GM12878 (cell line): ENCODE results near the gene KIFBP. TPM values are rescaled to one million over a fixed set of nuclear protein-coding genes. Genes with fewer than 3 reads are reported as not detected.
A peak's percentile ranks its signal among the peaks of the same experiment; 100 is the strongest.

Experiments
- BHLHE40 ChIP-seq, 2 experiments: fragments of 450-650 bp in 1 of 2; IDR thresholded peaks; 2 replicates each; pipeline ENCODE4 v1.6.1; 2011 to 2017; ENCODE audit warnings: low read depth in 2 of 2, borderline replicate concordance in 1 of 2, improper control_type of control experiment in 1 of 2, low read length in 1 of 2, mild to moderate bottlenecking in 1 of 2
- CBX3 ChIP-seq: fragments of 200-600 bp; sonication (generic); IDR thresholded peaks from 2 replicates; pipeline ENCODE4 v1.6.1; 2016; ENCODE audit warnings: low read depth, borderline replicate concordance
- STAT3 ChIP-seq: IDR thresholded peaks from 2 replicates; pipeline ENCODE4 v1.6.1; 2011; ENCODE audit warnings: low read depth, low read length, improper control_type of control experiment
- polyA plus RNA-seq, 11 experiments: library from polyadenylated mRNA; depleted of rRNA in 4 of 11; unstranded in 6 of 11; stranded (reverse) in 5 of 11; fragments of >200 nt; fragmentation: Nextera tagmentation in 4 of 11; fragmentation: Illumina TruSeq in 1 of 11; extraction: Ambion mirVana in 4 of 11; extraction: Trizol in 1 of 11; gene quantifications; 1 replicate in 1 of 11; 2 replicates in 10 of 11; pipeline versions ENCODE4 v1.2.1 to v1.2.3, GENCODE V29; 2011 to 2016; ENCODE audit warnings: inconsistent platforms in 2 of 11, missing spikeins in 2 of 11, low read depth in 1 of 11
- total RNA-seq, 4 experiments: library from RNA; depleted of rRNA in 3 of 4; stranded (reverse); fragments of >200 nt in 3 of 4; fragmentation: Illumina TruSeq in 1 of 4; extraction: Trizol in 1 of 4; gene quantifications; 2 replicates each; pipeline versions ENCODE4 v1.2.1 to v1.2.3, GENCODE V29; 2013 to 2021
- TF ChIP-seq, protein P1 (sequence below): fragments of 450-650 bp; IDR thresholded peaks from 2 replicates; pipeline ENCODE4 v1.6.1; 2017; ENCODE audit warnings: mild to moderate bottlenecking, moderate library complexity
- TF ChIP-seq, protein P2 (sequence below): fragments of 450-650 bp; IDR thresholded peaks from 2 replicates; pipeline ENCODE4 v1.6.1; 2018; ENCODE audit warnings: borderline replicate concordance, mild to moderate bottlenecking; ENCODE audit not compliant: partially characterized antibody

KIFBP gene
- total and polyA plus RNA-seq, 10 of the 15 experiments (the other 5 are each of a cell fraction or from before 2014, with no cell fraction given), result 8.6 to 29.5 (median 18.7) TPM

DNA sequence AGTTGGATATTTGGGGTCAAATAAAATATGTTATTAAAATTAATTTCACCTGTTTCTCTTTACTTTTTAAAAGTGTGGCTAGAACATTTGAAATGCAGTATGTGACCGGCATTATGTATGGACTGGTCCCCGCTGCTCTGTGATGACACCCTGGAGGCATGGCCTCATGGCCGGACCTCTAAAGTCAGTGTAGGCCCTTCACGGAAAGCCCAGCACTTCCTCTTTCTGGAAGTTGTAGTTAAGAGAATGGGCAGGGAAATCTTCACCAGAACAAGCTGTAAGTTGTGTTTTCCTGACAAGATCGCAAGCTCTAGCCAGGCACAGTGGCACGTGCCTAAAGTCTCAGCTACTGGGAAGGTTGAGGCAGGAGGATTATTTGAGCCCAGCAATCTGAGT, 61.0 kb downstream of the KIFBP start (continued):
- TF ChIP-seq, protein P1, sequence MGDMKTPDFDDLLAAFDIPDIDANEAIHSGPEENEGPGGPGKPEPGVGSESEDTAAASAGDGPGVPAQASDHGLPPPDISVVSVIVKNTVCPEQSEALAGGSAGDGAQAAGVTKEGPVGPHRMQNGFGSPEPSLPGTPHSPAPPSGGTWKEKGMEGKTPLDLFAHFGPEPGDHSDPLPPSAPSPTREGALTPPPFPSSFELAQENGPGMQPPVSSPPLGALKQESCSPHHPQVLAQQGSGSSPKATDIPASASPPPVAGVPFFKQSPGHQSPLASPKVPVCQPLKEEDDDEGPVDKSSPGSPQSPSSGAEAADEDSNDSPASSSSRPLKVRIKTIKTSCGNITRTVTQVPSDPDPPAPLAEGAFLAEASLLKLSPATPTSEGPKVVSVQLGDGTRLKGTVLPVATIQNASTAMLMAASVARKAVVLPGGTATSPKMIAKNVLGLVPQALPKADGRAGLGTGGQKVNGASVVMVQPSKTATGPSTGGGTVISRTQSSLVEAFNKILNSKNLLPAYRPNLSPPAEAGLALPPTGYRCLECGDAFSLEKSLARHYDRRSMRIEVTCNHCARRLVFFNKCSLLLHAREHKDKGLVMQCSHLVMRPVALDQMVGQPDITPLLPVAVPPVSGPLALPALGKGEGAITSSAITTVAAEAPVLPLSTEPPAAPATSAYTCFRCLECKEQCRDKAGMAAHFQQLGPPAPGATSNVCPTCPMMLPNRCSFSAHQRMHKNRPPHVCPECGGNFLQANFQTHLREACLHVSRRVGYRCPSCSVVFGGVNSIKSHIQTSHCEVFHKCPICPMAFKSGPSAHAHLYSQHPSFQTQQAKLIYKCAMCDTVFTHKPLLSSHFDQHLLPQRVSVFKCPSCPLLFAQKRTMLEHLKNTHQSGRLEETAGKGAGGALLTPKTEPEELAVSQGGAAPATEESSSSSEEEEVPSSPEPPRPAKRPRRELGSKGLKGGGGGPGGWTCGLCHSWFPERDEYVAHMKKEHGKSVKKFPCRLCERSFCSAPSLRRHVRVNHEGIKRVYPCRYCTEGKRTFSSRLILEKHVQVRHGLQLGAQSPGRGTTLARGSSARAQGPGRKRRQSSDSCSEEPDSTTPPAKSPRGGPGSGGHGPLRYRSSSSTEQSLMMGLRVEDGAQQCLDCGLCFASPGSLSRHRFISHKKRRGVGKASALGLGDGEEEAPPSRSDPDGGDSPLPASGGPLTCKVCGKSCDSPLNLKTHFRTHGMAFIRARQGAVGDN, result 0 out of 2 replicates have a peak, but pooled peaks have one; percentile 7
- TF ChIP-seq, protein P2, sequence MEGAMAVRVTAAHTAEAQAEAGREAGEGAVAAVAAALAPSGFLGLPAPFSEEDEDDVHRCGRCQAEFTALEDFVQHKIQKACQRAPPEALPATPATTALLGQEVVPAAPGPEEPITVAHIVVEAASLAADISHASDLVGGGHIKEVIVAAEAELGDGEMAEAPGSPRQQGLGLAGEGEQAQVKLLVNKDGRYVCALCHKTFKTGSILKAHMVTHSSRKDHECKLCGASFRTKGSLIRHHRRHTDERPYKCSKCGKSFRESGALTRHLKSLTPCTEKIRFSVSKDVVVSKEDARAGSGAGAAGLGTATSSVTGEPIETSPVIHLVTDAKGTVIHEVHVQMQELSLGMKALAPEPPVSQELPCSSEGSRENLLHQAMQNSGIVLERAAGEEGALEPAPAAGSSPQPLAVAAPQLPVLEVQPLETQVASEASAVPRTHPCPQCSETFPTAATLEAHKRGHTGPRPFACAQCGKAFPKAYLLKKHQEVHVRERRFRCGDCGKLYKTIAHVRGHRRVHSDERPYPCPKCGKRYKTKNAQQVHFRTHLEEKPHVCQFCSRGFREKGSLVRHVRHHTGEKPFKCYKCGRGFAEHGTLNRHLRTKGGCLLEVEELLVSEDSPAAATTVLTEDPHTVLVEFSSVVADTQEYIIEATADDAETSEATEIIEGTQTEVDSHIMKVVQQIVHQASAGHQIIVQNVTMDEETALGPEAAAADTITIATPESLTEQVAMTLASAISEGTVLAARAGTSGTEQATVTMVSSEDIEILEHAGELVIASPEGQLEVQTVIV, result no peak
- TF ChIP-seq CBX3 (no peak), BHLHE40 (IDR thresholded peaks at IDR 0.05; ENCODE audit: borderline replicate concordance in 1 of 2, low read depth in 2 of 2, low read length in 1 of 2) (0 out of 4 replicates have a peak, but pooled peaks of 1 of the 2 experiments have one; percentile 11), STAT3 (no peak)
